Adrenal gland (tissue), 12 donors: Measurements from ENCODE around the gene EXOC4. TPM values are rescaled to one million over a fixed set of nuclear protein-coding genes. Genes with fewer than 3 reads are reported as not detected.

Experiments used
- DNase-seq, 7 donors: peaks; one replicate each; pipeline ENCODE4 v3.0.0-alpha.2; 2019 to 2020
- H3K27ac ChIP-seq, 5 donors: fragments of 200-600 bp; sonication (generic) in 4 of 5; 1 replicate in 3 of 5; 2 replicates in 2 of 5; pipeline versions ENCODE4 v1.5.1 to v1.8.0; 2016 to 2020; ENCODE audit warnings: mild to moderate bottlenecking in 1 of 5
- H3K27me3 ChIP-seq: fragments of 200-600 bp; 2 replicates; pipeline ENCODE4 v1.8.0; 2021
- H3K36me3 ChIP-seq, 2 donors: fragments of 200-600 bp; replicated peaks in 1 of 2; 1 replicate in 1 of 2; 2 replicates in 1 of 2; pipeline versions ENCODE4 v1.5.1 to v1.8.0; 2018 to 2022
- H3K4me1 ChIP-seq, 2 donors: fragments of 200-600 bp; replicated peaks in 1 of 2; 1 replicate in 1 of 2; 2 replicates in 1 of 2; pipeline versions ENCODE4 v1.5.1 to v1.8.0; 2018 to 2021
- H3K4me3 ChIP-seq, 4 donors: fragments of 200-600 bp; sonication (generic) in 3 of 4; one replicate each; pipeline ENCODE4 v1.5.1; 2016 to 2018
- H3K9me3 ChIP-seq, 3 donors: fragments of 200-600 bp; sonication (generic) in 1 of 3; replicated peaks in 1 of 3; 1 replicate in 2 of 3; 2 replicates in 1 of 3; pipeline versions ENCODE4 v1.5.1 to v1.8.0; 2016 to 2021
- POLR2A ChIP-seq, 2 donors: fragments of 450-650 bp; IDR thresholded peaks; one replicate each; pipeline ENCODE4 v1.6.1; 2017; ENCODE audit warnings: antibody characterized with exemption in 2 of 2, mild to moderate bottlenecking in 2 of 2, moderate library complexity in 1 of 2
- WGBS, 4 donors: extraction: QIAGEN DNeasy Blood & Tissue Kit in 2 of 4; methylation state at CpG; one replicate each; pipeline versions ENCODE4 v1.1.5 to v1.1.7; 2013 to 2017; 5-methylcytosine and 5-hydroxymethylcytosine counted together
- intact Hi-C, 2 donors: fragments of 100-400 bp; cut with DNase I; formaldehyde crosslinking; loops; one replicate each; pipeline versions ENCODE4 v1.14.1 to v1.15.0; 2022 to 2023
- polyA plus RNA-seq, 3 donors: library from polyadenylated mRNA; stranded (reverse); fragments of 200-250 nt in 2 of 3; fragments of 350-450 nt in 1 of 3; fragmentation: Illumina TruSeq in 1 of 3; extraction: RNeasy Lipid Tissue Mini Kit (QIAGEN cat#74804) in 1 of 3; gene quantifications; one replicate each; pipeline ENCODE4 v1.2.3, GENCODE V29; 2013 to 2014
- total RNA-seq, 9 donors: library from RNA; depleted of rRNA in 4 of 9; stranded (reverse); fragments of >200 nt in 4 of 9; fragments of 120-200 nt in 1 of 9; fragmentation: NEBNext Ultra II Directional in 1 of 9; extraction: Animal tissue kit (Norgen Biotek cat#: 25700) in 1 of 9; gene quantifications; one replicate each; pipeline versions ENCODE4 v1.1.0 to v1.2.4, GENCODE V29; 2013 to 2023
- TF ChIP-seq, protein P1 (sequence below), 6 experiments: fragments of 450-650 bp in 4 of 6; fragments of 200-600 bp in 2 of 6; sonication (generic) in 1 of 6; IDR thresholded peaks; 1 replicate in 5 of 6; 2 replicates in 1 of 6; pipeline versions ENCODE4 v1.5.1 to v1.8.0; 2016 to 2021; ENCODE audit warnings: antibody characterized with exemption in 6 of 6, mild to moderate bottlenecking in 2 of 6, moderate library complexity in 1 of 6
- donor health status: healthy with polysubstance abuse.
- donor health status: Bipolar disorder and iron deficiency.
- donor health status: DM: yes; HTN: yes; CAD: no.
- donor health status: DM: no; HTN: no; CAD: no.
- donor health status: DM: no; HTN: no; CAD: no.
- donor health status: DM: yes; HTN: yes; CAD: no.

The EXOC4 gene
- total and polyA plus RNA-seq, 12 donors = 12.5 to 93.8 (median 67.4) TPM

DNA sequence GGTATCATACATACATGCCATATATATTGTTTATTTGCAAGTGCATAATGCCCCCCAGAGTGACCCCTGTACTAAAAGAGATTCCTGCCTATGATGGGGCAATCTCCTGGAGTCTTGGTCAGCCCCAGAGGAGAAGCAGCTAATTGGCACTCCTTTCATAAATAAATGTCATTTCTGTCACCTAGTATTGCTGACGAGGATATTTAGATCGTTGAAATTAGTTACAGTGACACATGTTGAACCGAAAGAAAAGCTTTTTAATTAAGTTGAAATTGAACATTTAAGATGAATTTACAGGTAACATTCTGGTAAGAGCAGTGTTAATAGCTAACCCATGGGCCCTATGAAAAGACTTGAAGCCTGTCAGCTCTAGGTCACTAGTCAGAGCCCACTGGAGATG, 663.7 kb downstream of the EXOC4 start:
- no peak overlapping the region for H3K4me3 ChIP-seq
- H3K36me3 ChIP-seq = no peaks in the 10 kb centered on the region
- TF ChIP-seq, protein P1, sequence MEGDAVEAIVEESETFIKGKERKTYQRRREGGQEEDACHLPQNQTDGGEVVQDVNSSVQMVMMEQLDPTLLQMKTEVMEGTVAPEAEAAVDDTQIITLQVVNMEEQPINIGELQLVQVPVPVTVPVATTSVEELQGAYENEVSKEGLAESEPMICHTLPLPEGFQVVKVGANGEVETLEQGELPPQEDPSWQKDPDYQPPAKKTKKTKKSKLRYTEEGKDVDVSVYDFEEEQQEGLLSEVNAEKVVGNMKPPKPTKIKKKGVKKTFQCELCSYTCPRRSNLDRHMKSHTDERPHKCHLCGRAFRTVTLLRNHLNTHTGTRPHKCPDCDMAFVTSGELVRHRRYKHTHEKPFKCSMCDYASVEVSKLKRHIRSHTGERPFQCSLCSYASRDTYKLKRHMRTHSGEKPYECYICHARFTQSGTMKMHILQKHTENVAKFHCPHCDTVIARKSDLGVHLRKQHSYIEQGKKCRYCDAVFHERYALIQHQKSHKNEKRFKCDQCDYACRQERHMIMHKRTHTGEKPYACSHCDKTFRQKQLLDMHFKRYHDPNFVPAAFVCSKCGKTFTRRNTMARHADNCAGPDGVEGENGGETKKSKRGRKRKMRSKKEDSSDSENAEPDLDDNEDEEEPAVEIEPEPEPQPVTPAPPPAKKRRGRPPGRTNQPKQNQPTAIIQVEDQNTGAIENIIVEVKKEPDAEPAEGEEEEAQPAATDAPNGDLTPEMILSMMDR (IDR thresholded peaks at IDR 0.05) = no peak
- no peak for TF ChIP-seq POLR2A (IDR thresholded peaks at IDR 0.05)
- no peak overlapping the region for H3K27ac ChIP-seq
- intact Hi-C loops = no loop called here
- H3K27me3 ChIP-seq = no peaks in the 10 kb centered on the region
- H3K9me3 ChIP-seq = peaks cover 0 to 7% (median 4%) of the 10 kb centered on the region in 3 donors
- WGBS, 4 donors = 96 to 99% (median 97%) methylated on average over 3 of the region's 3 CpGs
- DNase-seq = no peak
- H3K4me1 ChIP-seq = no peaks in the 10 kb centered on the region

DNA sequence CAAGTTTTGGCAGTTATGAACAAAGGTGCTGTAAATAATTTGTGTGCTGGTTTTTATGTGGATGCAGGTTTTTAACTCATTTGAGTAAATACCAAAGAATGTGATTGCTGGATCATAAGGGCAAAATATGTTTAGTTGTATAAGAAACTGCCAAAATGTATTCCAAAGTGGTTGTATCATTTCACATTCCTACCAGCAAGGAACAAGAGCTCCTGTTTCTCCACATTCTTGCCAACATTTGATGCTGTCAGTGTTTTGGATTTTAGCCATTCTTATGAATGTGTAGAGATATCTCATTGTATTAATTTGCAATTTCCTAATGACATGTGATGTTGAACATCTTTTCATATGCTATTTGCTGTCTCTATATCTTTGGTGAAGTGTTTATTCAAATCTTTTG, 666.9 kb downstream of the EXOC4 start:
- H3K27me3 ChIP-seq = no peaks in the 10 kb centered on the region
- peaks cover 0 to 8% (median 7%) of the 10 kb centered on the region in 3 donors for H3K9me3 ChIP-seq
- no peaks in the 10 kb centered on the region for H3K36me3 ChIP-seq
- TF ChIP-seq, protein P1 (IDR thresholded peaks at IDR 0.05) = no peak
- no peak for TF ChIP-seq POLR2A (IDR thresholded peaks at IDR 0.05)
- H3K4me1 ChIP-seq = no peaks in the 10 kb centered on the region
- no peak overlapping the region for H3K27ac ChIP-seq
- no peak overlapping the region for H3K4me3 ChIP-seq
- no peak for DNase-seq
- intact Hi-C loops = no loop called here

DNA sequence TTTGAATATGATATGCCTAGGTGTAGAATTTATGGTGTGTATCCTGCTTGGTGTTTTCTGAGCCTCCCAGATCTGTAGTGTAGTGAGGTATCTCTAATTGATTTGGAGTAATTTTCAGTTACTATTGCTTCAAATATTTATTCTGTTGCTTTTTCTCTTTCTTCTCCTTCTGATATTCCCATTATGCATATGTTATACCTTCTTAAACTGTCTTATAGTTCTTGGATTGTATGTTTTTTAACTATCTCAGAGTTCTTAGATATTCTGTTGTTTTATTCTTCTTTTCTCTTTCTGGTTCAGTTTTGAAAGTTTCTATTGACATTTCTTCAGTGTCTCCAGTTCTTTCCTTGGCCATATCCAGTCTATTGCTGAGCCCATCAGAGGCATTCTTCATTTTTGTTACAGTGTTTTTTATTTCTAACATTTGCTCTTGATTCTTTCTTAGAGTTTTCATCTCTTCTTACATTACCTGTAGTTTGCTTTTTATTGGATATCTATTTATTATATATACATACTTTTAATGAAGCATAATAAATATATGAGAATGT, 668.8 kb downstream of the EXOC4 start:
- intact Hi-C loops = no loop called here
- H3K36me3 ChIP-seq = no peaks in the 10 kb centered on the region

DNA sequence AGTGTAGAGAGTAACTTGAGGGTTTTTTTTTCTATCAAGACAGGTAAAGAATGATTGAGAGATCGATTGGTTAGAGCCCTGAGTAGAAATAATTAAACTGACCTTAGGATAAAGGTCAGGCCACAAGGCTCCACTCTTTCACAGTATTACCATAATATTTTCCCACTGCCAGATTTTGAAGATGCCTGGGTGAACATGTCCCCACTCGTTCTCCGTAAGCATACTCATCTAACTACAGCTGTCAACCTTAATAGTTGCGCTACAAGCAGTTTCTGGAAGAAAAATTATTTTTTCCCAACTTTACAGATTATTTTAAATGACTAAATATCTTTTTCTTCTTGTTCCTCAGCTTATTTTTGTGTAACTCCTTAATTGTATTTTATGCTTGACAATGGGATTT, 671.1 kb downstream of the EXOC4 start:
- Histone ChIP-seq H3K4me3 (no peak overlapping the region), H3K27ac (no peak overlapping the region), H3K36me3 (no peaks in the 10 kb centered on the region), H3K27me3 (no peaks in the 10 kb centered on the region), H3K9me3 (peaks cover 0 to 8% (median 7%) of the 10 kb centered on the region in 3 donors), H3K4me1 (no peaks in the 10 kb centered on the region)
- intact Hi-C loops = no loop called here
- WGBS, 4 donors = 91 to 98% (median 93%) methylated on average over 4 of the region's 4 CpGs
- TF ChIP-seq, protein P1 (IDR thresholded peaks at IDR 0.05) = no peak
- TF ChIP-seq POLR2A (IDR thresholded peaks at IDR 0.05) = no peak
- no peak for DNase-seq

More for the DNA sequence above, 668.8 kb downstream of the EXOC4 start:
- H3K27me3 ChIP-seq = no peaks in the 10 kb centered on the region
- TF ChIP-seq, protein P1 (IDR thresholded peaks at IDR 0.05) = no peak
- no peak for TF ChIP-seq POLR2A (IDR thresholded peaks at IDR 0.05)
- no peak for DNase-seq
- H3K4me1 ChIP-seq = no peaks in the 10 kb centered on the region
- peaks cover 0 to 8% (median 7%) of the 10 kb centered on the region in 3 donors for H3K9me3 ChIP-seq
- H3K4me3 ChIP-seq = no peak overlapping the region
- H3K27ac ChIP-seq = no peak overlapping the region
